Esophagus squamous epithelium (tissue), 4 donors: ENCODE results near the gene ATOSA.

ENCODE experiments used
- POLR2A ChIP-seq, 4 donors: fragments of 450-650 bp; IDR thresholded peaks; one replicate each; pipeline ENCODE4 v1.6.1; 2017; ENCODE audit warnings: antibody characterized with exemption in 4 of 4, mild to moderate bottlenecking in 4 of 4, moderate library complexity in 3 of 4
- TF ChIP-seq, protein P1 (sequence below), 6 experiments: fragments of 450-650 bp in 4 of 6; fragments of 200-600 bp in 2 of 6; sonication (generic) in 2 of 6; IDR thresholded peaks; one replicate each; pipeline ENCODE4 v1.5.1; 2016 to 2019; ENCODE audit warnings: antibody characterized with exemption in 6 of 6, mild to moderate bottlenecking in 4 of 6, moderate library complexity in 4 of 6

DNA sequence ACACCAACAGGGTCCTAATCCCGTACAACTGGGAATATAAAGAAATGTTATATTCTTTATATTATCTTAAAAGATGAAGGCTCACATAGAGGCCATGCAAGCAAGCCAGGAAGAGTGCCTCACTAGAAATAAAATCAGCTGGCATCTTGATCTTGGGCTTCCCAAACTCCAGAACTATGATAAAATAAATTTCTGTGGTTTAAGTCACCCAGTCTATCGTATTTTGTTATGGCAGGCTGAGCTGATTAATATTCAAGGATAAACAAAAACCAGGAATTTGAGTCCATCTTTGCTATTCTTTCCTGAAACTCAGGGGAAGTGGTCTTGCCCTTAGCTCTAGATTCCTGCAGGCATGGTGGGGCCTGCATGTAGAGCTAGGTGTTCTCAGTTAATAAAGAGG is 42.7 kb downstream of the ATOSA start:
- TF ChIP-seq, protein P1, sequence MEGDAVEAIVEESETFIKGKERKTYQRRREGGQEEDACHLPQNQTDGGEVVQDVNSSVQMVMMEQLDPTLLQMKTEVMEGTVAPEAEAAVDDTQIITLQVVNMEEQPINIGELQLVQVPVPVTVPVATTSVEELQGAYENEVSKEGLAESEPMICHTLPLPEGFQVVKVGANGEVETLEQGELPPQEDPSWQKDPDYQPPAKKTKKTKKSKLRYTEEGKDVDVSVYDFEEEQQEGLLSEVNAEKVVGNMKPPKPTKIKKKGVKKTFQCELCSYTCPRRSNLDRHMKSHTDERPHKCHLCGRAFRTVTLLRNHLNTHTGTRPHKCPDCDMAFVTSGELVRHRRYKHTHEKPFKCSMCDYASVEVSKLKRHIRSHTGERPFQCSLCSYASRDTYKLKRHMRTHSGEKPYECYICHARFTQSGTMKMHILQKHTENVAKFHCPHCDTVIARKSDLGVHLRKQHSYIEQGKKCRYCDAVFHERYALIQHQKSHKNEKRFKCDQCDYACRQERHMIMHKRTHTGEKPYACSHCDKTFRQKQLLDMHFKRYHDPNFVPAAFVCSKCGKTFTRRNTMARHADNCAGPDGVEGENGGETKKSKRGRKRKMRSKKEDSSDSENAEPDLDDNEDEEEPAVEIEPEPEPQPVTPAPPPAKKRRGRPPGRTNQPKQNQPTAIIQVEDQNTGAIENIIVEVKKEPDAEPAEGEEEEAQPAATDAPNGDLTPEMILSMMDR (IDR thresholded peaks at IDR 0.05), result no peak
- no peak for TF ChIP-seq POLR2A (IDR thresholded peaks at IDR 0.05)
